HT-29 (cell line): Measurements from ENCODE around the gene FBXO27. TPM values are rescaled to one million over a fixed set of nuclear protein-coding genes. Genes with fewer than 3 reads are reported as not detected.
A peak's percentile ranks its signal among the peaks of the same experiment; 100 is the strongest.
"Not testable (repeated sequence)": the region's sequence is repeated elsewhere in the genome, so short reads cannot be mapped to it uniquely, and the experiment has no call there.

Experiments
- DNase-seq: peaks from one replicate; pipeline ENCODE4 v3.0.0-alpha.2; 2015; ENCODE audit warnings: low spot score
- total RNA-seq: library from RNA; depleted of rRNA; stranded (reverse); fragments of >200 nt; shearing (Covaris generic); gene quantifications from 2 replicates; pipeline ENCODE4 v1.2.3, GENCODE V29; 2014; rRNA removed

The FBXO27 gene, protein sequence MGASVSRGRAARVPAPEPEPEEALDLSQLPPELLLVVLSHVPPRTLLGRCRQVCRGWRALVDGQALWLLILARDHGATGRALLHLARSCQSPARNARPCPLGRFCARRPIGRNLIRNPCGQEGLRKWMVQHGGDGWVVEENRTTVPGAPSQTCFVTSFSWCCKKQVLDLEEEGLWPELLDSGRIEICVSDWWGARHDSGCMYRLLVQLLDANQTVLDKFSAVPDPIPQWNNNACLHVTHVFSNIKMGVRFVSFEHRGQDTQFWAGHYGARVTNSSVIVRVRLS
- not detected in 2 replicates for total RNA-seq

DNA sequence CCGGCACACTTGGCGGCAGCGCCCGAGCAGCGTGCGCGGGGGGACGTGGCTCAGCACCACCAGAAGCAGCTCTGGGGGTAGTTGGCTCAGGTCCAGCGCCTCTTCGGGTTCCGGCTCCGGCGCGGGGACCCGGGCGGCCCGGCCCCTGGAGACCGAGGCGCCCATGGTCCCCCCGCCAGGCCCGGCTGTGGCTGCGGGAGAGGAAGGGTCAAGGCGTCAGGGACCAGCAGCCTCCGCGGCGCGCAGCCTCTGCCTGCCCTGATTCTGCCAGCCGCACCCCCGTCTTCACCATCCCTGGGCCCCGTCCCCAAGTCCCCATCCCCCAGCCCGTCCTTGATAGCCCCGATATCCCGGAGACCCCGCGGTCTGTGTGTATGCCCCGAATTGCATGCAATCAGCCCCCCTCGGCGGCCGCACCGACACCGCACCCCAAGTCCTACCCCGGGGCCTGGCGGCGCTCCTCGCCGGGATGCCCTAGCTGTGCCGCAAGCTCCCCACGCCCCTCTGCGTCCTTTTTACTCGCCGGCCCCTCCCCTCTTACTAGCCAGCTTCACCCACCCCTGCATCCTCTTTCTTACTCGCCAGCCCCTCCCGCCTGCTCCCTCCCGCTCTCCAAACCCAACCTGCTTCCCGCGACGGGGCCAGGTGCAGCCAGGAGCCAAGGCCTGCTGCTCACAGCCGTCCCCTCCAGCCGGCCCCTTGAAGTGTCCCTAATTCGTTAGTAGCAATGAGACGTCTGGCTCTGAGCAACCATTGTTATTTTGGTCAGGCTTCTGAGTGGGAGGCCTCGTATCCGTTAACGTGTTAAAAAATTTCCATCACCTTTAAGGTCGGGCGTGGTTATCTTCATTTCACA, at the start of gene FBXO27:
Gene FBXO27 (minus strand): TSS at position 487 of the 856 bp plus-strand sequence. CDS start 322 bp downstream, at position 165.
- no peak for DNase-seq

- DNase-seq: no peak
These were observed 48.1 kb upstream of the FBXO27 start for GRCh38 chr19:39080431-39080830.

DNA sequence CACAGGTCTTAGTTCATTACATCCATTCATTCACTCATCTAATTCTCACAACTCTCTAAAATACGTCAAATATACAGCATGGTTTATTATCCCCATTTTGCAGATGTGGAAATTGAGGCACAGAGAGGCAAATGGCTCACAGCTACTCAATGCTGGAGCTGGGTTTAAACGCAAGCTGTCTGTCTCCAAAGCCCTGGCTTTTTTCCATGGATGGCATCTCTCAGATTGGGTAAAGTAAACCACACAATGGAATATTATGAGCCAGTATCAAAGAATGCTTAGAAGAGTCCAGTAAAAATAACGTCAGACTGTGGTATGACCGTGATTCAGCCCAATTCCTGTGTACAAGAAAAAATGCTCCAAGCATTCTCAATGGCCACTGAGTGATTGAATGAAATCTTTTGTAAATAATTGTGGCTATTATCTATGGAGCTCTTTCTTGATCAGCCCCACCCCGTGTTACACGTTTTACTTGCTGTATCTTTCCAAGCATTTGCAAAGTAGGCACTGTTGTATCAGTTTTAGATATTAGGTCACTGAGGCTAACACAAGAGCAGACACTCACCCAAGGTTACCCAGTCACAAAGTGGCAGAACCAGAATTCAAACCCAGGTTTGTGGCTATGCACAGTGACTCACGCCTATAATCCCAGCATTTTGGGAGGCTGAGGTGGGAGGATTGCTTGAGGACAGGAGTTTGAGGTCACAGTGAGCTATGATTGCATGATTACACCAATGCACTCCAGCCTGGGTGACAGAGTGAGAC, 46.3 kb upstream of the FBXO27 start:
- no peak for DNase-seq

DNA sequence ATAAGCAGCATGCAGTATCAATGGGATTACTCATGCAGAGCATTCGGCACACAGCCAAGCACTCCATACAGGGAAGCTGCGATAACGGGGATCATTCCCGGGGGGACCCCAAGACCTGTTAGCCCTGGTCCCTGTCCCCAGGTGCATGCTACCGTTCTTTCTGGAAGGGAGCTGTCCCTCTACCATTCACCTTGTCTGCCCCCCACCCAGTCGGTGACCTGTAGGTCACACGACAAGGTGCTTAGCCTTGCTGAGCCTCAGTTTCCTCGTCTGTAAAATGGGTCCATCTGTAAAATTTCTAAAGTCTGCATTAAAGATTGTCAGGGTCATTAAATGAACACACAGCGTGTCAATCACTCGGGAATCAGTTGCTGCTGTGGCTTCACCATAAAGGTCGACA, 45.0 kb upstream of the FBXO27 start:
- DNase-seq: no peak

DNA sequence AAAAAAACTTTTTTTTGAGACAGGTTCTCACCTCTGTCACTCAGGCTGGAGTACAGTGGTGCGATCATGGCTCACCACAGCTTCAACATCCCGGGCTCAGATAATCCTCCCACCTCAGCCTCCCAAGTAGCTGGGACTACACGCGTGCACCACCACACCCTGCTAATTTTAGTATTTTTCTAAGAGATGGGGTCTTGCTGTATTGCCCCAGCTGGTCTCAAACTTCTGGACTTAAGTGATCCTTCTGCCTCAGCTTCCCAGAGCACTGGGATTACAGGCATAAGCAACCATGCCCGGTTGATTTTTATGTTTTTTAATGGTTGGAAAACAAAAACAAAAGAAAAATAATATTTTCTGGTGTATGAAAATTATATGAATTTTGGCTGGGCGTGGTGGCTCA, 42.6 kb upstream of the FBXO27 start:
- no peak for DNase-seq

- DNase-seq: no peak
These were observed 41.9 kb upstream of the FBXO27 start for GRCh38 chr19:39074205-39074692.

DNA sequence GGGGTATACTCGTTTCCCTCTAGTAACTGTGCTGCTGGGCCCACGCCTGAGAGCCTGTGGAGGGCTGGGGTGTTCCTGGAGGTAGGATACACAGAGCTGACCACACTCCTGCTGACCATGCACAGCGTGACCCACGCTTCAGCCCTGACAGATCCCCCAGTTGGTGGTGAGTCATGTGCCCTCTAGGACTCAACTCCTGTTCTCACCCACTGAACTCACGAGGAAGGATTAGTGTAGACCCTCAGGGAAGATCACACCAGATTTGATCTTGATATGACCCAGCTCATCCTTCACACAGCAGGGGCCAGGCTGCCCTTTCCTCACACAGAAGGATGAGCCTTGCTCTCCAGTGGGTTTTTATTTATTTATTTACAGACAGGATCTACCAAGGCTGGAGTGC, 38.5 kb upstream of the FBXO27 start:
- no peak for DNase-seq

GRCh38 chr19:39068259-39068658, 35.9 kb upstream of the FBXO27 start:
- not testable (repeated sequence) for DNase-seq

- no peak for DNase-seq
These were observed 34.8 kb upstream of the FBXO27 start for GRCh38 chr19:39067104-39067503.

DNA sequence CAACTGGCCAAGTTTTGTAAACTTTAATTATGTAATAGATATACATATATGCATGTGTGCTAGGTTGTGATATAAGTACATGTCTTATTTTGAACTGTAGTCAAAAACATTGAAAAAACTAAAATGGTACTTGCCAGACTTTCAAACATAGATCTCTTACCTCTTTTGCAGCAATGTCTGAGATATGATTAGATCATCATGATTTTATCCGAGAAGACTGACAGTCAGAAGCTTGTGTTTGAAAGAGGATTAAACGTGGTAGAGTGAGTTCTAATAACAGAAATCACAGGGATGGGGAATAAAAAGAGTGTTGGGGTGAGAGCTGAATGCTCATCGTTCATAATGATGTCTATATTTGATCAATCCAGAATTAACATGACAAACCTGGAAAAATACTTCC, 33.6 kb upstream of the FBXO27 start:
- DNase-seq: no peak

- no peak for DNase-seq
These were observed 32.1 kb upstream of the FBXO27 start for GRCh38 chr19:39064405-39064804.

GRCh38 chr19:39060171-39060570, 27.8 kb upstream of the FBXO27 start:
- no peak for DNase-seq

- DNase-seq: no peak
These were observed 27.0 kb upstream of the FBXO27 start for GRCh38 chr19:39059302-39059701.

DNA sequence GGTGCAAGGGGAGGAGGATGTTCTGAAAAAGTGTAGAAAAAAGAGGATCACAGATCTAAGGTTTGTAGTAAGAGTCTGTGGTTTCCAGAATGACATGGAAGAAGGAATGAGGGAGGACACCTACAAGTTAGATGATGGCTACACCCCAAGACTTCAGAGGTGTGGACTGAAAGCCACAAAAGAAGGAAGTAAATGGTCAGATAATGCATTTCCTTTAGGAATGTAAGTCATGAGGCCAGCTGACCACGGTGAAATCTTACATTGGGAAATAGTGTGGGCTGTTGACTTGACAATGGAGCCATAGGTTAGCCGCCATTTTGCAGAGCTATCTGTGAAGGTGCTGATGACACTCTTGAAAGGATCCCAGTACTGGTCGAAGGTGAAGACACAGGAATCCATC, 25.3 kb upstream of the FBXO27 start:
- DNase-seq: peak; percentile 49

DNA sequence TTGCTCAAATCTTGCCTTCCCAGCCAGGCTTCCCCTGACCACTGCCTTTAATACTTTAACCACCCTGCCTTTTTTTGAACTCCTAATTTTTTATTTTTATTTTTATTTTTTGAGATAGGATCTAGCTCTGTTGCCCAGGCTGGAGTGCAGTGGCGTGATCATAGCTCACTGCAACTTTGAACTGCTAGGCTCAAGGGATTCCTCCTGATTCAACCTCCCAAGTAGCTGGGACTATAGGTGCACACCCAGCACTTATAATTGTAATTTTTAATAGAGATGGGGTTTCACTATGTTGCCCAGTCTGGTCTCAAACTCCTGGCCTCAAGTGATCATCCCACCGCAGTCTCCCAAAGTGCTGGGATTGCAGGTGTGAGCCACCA, 21.7 kb upstream of the FBXO27 start:
- no peak for DNase-seq

DNA sequence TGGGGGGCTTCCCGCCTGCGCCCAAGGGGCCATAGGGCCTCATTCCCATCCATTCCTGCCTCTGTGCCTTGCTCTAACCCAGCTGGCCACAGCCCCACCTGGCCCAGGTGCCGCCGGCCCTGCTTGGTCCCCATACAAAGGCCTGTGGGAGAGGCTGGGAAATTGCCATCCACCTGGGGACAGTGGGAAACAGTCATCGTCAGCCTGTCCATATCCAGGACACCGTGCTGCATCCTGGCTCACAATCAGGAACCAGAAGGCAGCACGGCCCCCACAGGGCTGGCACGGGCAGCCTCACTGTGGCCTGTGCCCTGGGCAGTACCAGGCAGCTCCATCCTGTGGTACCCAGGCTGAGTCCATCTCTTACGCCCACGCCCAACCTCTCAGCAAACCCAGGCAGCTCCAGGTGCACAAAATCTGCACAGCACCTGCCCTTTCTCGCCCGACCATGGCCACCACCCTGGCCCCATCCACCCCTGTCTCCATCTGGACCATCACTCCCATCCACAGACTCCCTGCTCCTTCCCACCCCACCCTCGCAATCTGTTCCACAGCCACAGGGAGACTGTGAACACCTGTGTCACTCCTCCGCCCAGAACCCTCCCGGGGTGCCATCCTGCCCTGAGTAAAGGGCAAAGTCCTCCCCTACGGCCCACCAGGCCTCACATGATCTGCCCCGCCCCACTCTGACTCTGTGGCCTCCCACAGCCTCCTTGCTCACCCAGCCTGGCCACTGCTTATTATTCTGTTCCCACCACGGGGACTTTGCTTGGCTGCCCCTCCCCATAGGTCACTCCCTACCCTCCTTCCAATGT, 21.1 kb upstream of the FBXO27 start:
- DNase-seq: peak; percentile 64

DNA sequence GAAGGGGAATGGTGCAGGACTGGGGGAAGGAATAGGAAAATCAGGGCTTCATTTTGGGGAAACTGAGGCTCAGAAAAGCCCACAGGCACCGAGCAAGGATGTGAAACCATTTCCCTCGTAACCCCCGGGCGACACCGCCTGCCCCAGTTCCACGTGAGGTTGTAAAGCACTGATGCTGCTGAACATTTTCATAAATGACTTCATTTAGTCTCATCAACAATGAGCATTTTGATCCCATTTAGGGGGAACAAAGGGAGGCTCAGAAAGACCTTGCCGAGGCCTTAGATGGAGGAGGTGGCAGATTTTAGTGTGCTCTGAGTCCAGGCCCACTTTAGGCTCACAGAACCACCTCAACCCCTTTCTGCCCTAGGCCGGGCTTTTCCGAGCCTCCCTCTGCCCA, 20.5 kb upstream of the FBXO27 start:
- DNase-seq: no peak

DNA sequence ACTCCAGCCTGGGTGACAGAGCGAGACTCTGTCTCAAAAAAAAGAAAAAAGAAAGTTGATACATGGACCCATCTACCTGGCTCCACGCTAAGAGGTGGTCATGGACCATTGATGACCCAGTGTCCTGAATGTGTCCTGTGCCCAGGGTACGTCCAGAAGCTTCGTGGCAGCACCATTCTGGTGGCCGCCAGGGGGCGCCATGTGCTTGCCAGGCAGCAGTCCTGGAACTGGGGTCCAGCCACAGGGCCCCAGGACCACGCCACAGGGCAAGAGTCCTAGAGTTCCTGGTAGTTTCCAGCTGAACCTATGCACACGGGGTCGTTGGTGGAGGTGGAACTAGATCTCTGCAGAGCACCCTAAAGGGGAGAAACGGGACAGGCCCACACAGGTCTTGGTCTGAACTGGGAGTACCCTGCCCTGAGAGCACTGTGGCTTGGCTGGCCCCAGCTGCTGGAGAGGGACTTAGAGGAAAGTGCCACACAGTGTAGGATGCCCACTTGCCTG, 19.9 kb upstream of the FBXO27 start:
- DNase-seq: peak; percentile 79

GRCh38 chr19:39047073-39047472, 14.7 kb upstream of the FBXO27 start:
- DNase-seq: no peak

DNA sequence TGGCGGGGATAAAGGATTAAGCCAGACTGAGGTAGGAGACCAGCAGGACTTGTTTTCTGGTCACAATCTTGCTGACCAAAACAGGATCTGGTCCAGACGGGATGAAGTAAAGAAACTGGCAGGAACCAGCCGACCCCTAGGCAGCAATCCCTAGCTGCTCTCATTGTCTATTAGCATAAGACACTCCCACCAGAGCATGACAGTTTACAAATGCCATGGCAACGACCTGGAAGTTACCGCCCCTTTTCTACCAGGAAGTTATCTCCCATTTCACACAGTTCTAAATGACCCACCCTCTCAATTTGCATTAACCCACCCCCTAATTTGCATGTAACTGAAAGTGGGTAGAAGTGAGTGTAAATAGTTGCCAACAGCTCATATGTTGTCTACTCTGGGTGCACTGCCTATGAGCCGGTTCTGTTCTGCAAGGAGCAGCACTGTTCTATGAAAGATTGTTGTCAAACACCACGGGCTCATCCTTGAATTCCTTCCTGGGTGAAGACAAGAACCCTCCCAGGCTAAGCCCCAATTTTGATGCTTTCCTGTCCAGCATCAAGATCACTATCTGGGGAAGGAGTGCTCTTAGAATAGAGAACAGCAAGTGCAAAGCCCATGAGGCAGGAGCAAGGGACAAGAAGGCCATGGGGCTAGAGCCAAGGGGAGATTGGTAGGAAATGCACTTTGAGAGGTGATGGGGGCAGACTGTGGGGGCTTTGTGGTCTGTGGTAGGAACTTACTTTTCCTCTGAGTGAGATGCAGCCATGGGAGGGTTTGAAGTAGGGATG, 13.9 kb upstream of the FBXO27 start:
- DNase-seq: peak; percentile 69
